Osteocyte (in vitro differentiated cells): Measurements from ENCODE around the gene CEP95. TPM values are rescaled to one million over a fixed set of nuclear protein-coding genes. Genes with fewer than 3 reads are reported as not detected.
A peak's percentile ranks its signal among the peaks of the same experiment; 100 is the strongest.

Experiments used
- DNase-seq: peaks from one replicate; pipeline ENCODE4 v3.0.0; 2021; ENCODE audit warnings: mixed read lengths; ENCODE audit not compliant: unreplicated experiment; ENCODE audit errors: extremely low spot score
- H3K27ac Mint-ChIP-seq: one replicate; pipeline ENCODE4 v1.8.0; 2021; ENCODE audit warnings: mild to moderate bottlenecking, mixed read lengths; ENCODE audit not compliant: unreplicated experiment
- H3K27me3 Mint-ChIP-seq: one replicate; pipeline ENCODE4 v1.8.0; 2021; ENCODE audit warnings: mixed read lengths; ENCODE audit not compliant: unreplicated experiment
- H3K36me3 Mint-ChIP-seq: one replicate; pipeline ENCODE4 v1.8.0; 2021; ENCODE audit warnings: mixed read lengths; ENCODE audit not compliant: unreplicated experiment
- H3K4me1 Mint-ChIP-seq: one replicate; pipeline ENCODE4 v1.8.0; 2021; ENCODE audit warnings: mixed read lengths; ENCODE audit not compliant: unreplicated experiment
- H3K4me3 Mint-ChIP-seq: one replicate; pipeline ENCODE4 v1.8.0; 2021; ENCODE audit warnings: mild to moderate bottlenecking, moderate library complexity, mixed read lengths; ENCODE audit not compliant: unreplicated experiment
- H3K9me3 Mint-ChIP-seq: one replicate; pipeline ENCODE4 v1.8.0; 2021; ENCODE audit warnings: mixed read lengths; ENCODE audit not compliant: unreplicated experiment
- total RNA-seq: library from RNA; stranded (reverse); gene quantifications from 2 replicates; pipeline ENCODE4 v1.2.1, GENCODE V29; 2021
- TF ChIP-seq, protein P1 (sequence below): fragments of 200-600 bp; sonication (generic); IDR thresholded peaks from 2 replicates; pipeline ENCODE4 v1.5.0; 2021; ENCODE audit warnings: antibody characterized with exemption, mild to moderate bottlenecking, moderate library complexity

The CEP95 gene
- total RNA-seq, 1 donor from 2014 or later, result 47.8 TPM

DNA sequence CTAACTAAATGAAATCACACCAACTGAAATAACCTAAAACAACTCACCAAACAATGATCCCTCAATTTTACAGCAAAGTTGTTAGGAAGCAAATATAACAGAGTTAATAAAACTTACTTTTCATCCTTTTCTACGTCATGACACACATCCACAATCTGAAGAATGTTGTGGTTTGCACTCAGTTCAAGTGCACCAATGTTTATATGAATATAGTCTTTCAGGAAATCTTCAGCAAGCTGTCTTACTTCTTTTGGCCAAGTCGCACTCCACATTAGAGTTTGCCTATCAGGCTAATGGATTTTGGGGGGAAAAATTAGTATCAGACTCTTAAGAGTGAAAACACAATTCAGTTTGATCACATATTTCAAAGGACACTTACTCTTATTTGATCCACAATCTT is 4.0 kb upstream of the CEP95 start:
- peak overlapping the region; percentile 62 for H3K27ac Mint-ChIP-seq
- H3K36me3 Mint-ChIP-seq, result peaks cover 70% of the 10 kb centered on the region

DNA sequence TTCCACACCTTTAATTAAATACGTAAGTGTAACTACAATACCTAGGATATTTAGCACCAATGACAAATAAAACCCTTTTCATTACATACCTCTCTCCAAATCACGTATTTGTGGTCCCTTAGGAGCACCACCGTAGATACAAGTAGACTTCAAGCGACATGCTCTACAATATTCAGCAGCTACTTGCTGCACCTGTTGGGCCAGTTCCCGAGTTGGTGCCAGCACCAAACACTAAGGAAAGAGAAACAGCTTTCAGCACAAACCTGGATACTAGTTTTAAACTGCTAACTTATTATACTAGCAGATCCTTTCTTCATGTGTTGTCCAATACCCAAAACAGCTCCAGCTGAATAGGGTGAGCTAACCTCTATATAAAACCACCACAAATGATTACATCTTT is 3.4 kb upstream of the CEP95 start:
- Mint-ChIP-seq H3K27ac (peak overlapping the region; percentile 62), H3K4me3 (peak overlapping the region; percentile 10), H3K9me3 (no peaks in the 10 kb centered on the region), H3K36me3 (peaks cover 66% of the 10 kb centered on the region), H3K27me3 (no peaks in the 10 kb centered on the region), H3K4me1 (peaks cover 52% of the 10 kb centered on the region)
- TF ChIP-seq, protein P1, sequence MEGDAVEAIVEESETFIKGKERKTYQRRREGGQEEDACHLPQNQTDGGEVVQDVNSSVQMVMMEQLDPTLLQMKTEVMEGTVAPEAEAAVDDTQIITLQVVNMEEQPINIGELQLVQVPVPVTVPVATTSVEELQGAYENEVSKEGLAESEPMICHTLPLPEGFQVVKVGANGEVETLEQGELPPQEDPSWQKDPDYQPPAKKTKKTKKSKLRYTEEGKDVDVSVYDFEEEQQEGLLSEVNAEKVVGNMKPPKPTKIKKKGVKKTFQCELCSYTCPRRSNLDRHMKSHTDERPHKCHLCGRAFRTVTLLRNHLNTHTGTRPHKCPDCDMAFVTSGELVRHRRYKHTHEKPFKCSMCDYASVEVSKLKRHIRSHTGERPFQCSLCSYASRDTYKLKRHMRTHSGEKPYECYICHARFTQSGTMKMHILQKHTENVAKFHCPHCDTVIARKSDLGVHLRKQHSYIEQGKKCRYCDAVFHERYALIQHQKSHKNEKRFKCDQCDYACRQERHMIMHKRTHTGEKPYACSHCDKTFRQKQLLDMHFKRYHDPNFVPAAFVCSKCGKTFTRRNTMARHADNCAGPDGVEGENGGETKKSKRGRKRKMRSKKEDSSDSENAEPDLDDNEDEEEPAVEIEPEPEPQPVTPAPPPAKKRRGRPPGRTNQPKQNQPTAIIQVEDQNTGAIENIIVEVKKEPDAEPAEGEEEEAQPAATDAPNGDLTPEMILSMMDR, result no peak
- DNase-seq, result no peak

More for the DNA sequence above, 4.0 kb upstream of the CEP95 start:
- no peak for DNase-seq
- H3K27me3 Mint-ChIP-seq, result no peaks in the 10 kb centered on the region
- H3K4me3 Mint-ChIP-seq, result no peak overlapping the region
- peaks cover 53% of the 10 kb centered on the region for H3K4me1 Mint-ChIP-seq
- H3K9me3 Mint-ChIP-seq, result no peaks in the 10 kb centered on the region
- TF ChIP-seq, protein P1, result no peak

- Mint-ChIP-seq H3K27ac (peak overlapping the region; percentile 100), H3K4me1 (peaks cover 52% of the 10 kb centered on the region), H3K36me3 (peaks cover 62% of the 10 kb centered on the region), H3K9me3 (no peaks in the 10 kb centered on the region), H3K27me3 (no peaks in the 10 kb centered on the region), H3K4me3 (peak overlapping the region; percentile 100)
- DNase-seq, result no peak
- TF ChIP-seq, protein P1, result no peak
Observed at GRCh38 chr17:64503821-64504768, 2.7 kb upstream of the CEP95 start.

DNA sequence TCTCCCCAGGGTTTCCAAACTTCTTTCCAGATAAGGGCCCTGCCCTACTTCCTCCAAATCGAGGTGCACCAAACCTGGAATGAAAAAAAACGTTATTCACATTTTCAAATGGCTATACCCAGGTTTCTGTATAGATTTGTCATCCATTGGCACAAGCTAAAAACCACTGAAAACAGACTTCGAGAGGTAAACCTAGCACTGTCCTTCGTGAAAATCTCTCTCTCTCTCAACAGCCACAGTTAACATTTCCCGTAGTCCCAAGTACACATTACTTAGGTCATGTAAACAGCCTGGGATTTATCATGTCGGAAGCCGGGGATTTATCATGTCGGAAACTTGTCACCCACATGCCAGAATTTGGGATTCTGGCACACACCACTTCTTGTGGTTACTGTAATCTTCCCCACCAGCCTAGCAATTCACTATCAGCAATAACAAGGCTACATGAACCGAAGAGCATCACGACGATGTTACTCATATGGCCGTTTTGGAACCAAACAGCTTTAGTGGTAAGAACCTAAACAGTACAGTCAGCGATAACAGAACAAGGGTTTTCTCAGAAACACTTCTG is 1.9 kb upstream of the CEP95 start:
- peaks cover 56% of the 10 kb centered on the region for H3K36me3 Mint-ChIP-seq
- no peaks in the 10 kb centered on the region for H3K27me3 Mint-ChIP-seq
- peak overlapping the region; percentile 100 for H3K4me3 Mint-ChIP-seq
- peak overlapping the region; percentile 100 for H3K27ac Mint-ChIP-seq
- H3K4me1 Mint-ChIP-seq, result peaks cover 50% of the 10 kb centered on the region
- H3K9me3 Mint-ChIP-seq, result no peaks in the 10 kb centered on the region
- DNase-seq, result no peak
- TF ChIP-seq, protein P1, result no peak
